ENCODE data around the gene PCDHGA10. TPM values are rescaled to one million over a fixed set of nuclear protein-coding genes. Genes with fewer than 3 reads are reported as not detected.
A peak's percentile ranks its signal among the peaks of the same experiment; 100 is the strongest.

The PCDHGA10 gene
- total RNA-seq, 1 experiment from 2014 or later = 3.8 TPM

GRCh38 chr5:141373673-141374317 lies 39.0 kb upstream of the PCDHGA10 start, which contains the start of gene PCDHGA6:
Gene PCDHGA6, plus strand, starts transcription at chr5:141373891. Its CDS starts 193 bp downstream, at chr5:141374084.
- H3K9ac ChIP-seq (ENCODE audit: low read length) = no peak within 1 kb of the TSS
- ChIA-PET CTCF (no interaction called here), POLR2A (no interaction called here), RAD21 (ENCODE audit: low non-redundant PET in 1 of 2, low total read pairs in 2 of 2, uncharacterized antibody in 2 of 2, unreplicated experiment in 2 of 2) (no interaction called here)
- H3K9me3 ChIP-seq (ENCODE audit: control insufficient read depth in 1 of 2, insufficient read depth in 1 of 2, low read depth in 1 of 2, low read length in 2 of 2) = peaks cover 0 to 12% of the 10 kb centered on the region in 2 experiments; a peak in 2 of 4 replicates
- no peaks in the 10 kb centered on the region for H3K9me2 ChIP-seq (ENCODE audit: insufficient read depth)
- no TSS peak for BruUV-seq (replicated peaks)
- DNase-seq (ENCODE audit: low read depth, low spot score) (no peak), ATAC-seq (no peak)
- no peak within 1 kb of the TSS for H3K4me3 ChIP-seq (replicated peaks in 1 of 2; ENCODE audit: low read depth in 1 of 2, low read length in 2 of 2)
- H3K4me2 ChIP-seq (ENCODE audit: low read length) = no peak within 1 kb of the TSS
- intact Hi-C loops (cut with micrococcal nuclease) = no loop called here
- TF ChIP-seq EZH2 (IDR thresholded peaks at IDR 0.05) (no peak), ELF1 (IDR thresholded peaks at IDR 0.05; ENCODE audit: borderline replicate concordance, low read depth) (no peak), CTCF (IDR thresholded peaks at IDR 0.05 in 2 of 3, conservative IDR thresholded peaks at IDR 0.05 in 1 of 3; ENCODE audit: borderline replicate concordance in 1 of 3, insufficient read depth in 1 of 3, low read depth in 2 of 3, low read length in 2 of 3) (peak; percentile 25 to 42 (median 36); a peak in 4 of 6 replicates), RAD21 (IDR thresholded peaks at IDR 0.05; ENCODE audit: low read depth) (peak; percentile 51), ZFX (IDR thresholded peaks at IDR 0.05) (no peak)
- H3K36me3 ChIP-seq (ENCODE audit: control insufficient read depth in 1 of 2, insufficient read depth in 2 of 2, low read length in 2 of 2) = no peaks in the 10 kb centered on the region
- H2AFZ ChIP-seq (ENCODE audit: low read depth, low read length, poor library complexity, severe bottlenecking) = no peak within 1 kb of the TSS
- no peaks in the 10 kb centered on the region for H3K4me1 ChIP-seq (ENCODE audit: control insufficient read depth in 1 of 2, insufficient read depth in 2 of 2, low read length in 2 of 2)
- no peaks in the 10 kb centered on the region for H3K27me3 ChIP-seq (ENCODE audit: insufficient read depth, low read length)
- no peak within 1 kb of the TSS for H3K27ac ChIP-seq (ENCODE audit: low read depth, low read length)
- H3K79me2 ChIP-seq (ENCODE audit: insufficient read depth, low read length) = no peaks in the 10 kb centered on the region
- H4K20me1 ChIP-seq (ENCODE audit: insufficient read depth) = no peaks in the 10 kb centered on the region

GRCh38 chr5:141374627-141375026 lies 38.2 kb upstream of the PCDHGA10 start:
- Histone ChIP-seq H3K4me1 (ENCODE audit: control insufficient read depth in 1 of 2, insufficient read depth in 2 of 2, low read length in 2 of 2) (no peaks in the 10 kb centered on the region), H3K79me2 (ENCODE audit: insufficient read depth, low read length) (no peaks in the 10 kb centered on the region), H3K9ac (ENCODE audit: low read length) (no peak overlapping the region), H2AFZ (ENCODE audit: low read depth, low read length, poor library complexity, severe bottlenecking) (no peak overlapping the region), H3K4me3 (replicated peaks in 1 of 2; ENCODE audit: low read depth in 1 of 2, low read length in 2 of 2) (no peak overlapping the region), H4K20me1 (ENCODE audit: insufficient read depth) (no peaks in the 10 kb centered on the region), H3K27ac (ENCODE audit: low read depth, low read length) (no peak overlapping the region), H3K9me2 (ENCODE audit: insufficient read depth) (no peaks in the 10 kb centered on the region), H3K27me3 (ENCODE audit: insufficient read depth, low read length) (no peaks in the 10 kb centered on the region), H3K9me3 (ENCODE audit: control insufficient read depth in 1 of 2, insufficient read depth in 1 of 2, low read depth in 1 of 2, low read length in 2 of 2) (peaks cover 0 to 12% of the 10 kb centered on the region in 2 experiments; a peak in 2 of 4 replicates), H3K36me3 (ENCODE audit: control insufficient read depth in 1 of 2, insufficient read depth in 2 of 2, low read length in 2 of 2) (no peaks in the 10 kb centered on the region), H3K4me2 (ENCODE audit: low read length) (no peak overlapping the region)
- ATAC-seq (no peak), DNase-seq (ENCODE audit: low read depth, low spot score) (no peak)
- ChIA-PET RAD21 (ENCODE audit: low non-redundant PET in 1 of 2, low total read pairs in 2 of 2, uncharacterized antibody in 2 of 2, unreplicated experiment in 2 of 2) (no interaction called here), POLR2A (no interaction called here), CTCF (no interaction called here)
- BruUV-seq (replicated peaks) = no TSS peak
- intact Hi-C loops (cut with micrococcal nuclease) = no loop called here
- TF ChIP-seq EZH2 (IDR thresholded peaks at IDR 0.05) = no peak
- no peak for TF ChIP-seq YY1 (IDR thresholded peaks at IDR 0.05; ENCODE audit: extremely low read depth, insufficient replicate concordance, low read depth, low read length)
- TF ChIP-seq ATF3 (IDR thresholded peaks at IDR 0.05) = no peak
- TF ChIP-seq ZNF274 (IDR thresholded peaks at IDR 0.05; ENCODE audit: low read depth, low read length) = no peak
- no peak for TF ChIP-seq SP1 (IDR thresholded peaks at IDR 0.05; ENCODE audit: low read depth)
- TF ChIP-seq ZFX (IDR thresholded peaks at IDR 0.05) = no peak
- TF ChIP-seq SIN3A (IDR thresholded peaks at IDR 0.05; ENCODE audit: low read depth) = no peak
- TF ChIP-seq, protein P1, sequence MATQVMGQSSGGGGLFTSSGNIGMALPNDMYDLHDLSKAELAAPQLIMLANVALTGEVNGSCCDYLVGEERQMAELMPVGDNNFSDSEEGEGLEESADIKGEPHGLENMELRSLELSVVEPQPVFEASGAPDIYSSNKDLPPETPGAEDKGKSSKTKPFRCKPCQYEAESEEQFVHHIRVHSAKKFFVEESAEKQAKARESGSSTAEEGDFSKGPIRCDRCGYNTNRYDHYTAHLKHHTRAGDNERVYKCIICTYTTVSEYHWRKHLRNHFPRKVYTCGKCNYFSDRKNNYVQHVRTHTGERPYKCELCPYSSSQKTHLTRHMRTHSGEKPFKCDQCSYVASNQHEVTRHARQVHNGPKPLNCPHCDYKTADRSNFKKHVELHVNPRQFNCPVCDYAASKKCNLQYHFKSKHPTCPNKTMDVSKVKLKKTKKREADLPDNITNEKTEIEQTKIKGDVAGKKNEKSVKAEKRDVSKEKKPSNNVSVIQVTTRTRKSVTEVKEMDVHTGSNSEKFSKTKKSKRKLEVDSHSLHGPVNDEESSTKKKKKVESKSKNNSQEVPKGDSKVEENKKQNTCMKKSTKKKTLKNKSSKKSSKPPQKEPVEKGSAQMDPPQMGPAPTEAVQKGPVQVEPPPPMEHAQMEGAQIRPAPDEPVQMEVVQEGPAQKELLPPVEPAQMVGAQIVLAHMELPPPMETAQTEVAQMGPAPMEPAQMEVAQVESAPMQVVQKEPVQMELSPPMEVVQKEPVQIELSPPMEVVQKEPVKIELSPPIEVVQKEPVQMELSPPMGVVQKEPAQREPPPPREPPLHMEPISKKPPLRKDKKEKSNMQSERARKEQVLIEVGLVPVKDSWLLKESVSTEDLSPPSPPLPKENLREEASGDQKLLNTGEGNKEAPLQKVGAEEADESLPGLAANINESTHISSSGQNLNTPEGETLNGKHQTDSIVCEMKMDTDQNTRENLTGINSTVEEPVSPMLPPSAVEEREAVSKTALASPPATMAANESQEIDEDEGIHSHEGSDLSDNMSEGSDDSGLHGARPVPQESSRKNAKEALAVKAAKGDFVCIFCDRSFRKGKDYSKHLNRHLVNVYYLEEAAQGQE (IDR thresholded peaks at IDR 0.05; ENCODE audit: low read depth) = no peak
- no peak for TF ChIP-seq POLR2AphosphoS5 (IDR thresholded peaks at IDR 0.05; ENCODE audit: low read depth, low read length)
- TF ChIP-seq ELF1 (IDR thresholded peaks at IDR 0.05; ENCODE audit: borderline replicate concordance, low read depth) = no peak
- TF ChIP-seq CBX3 (IDR thresholded peaks at IDR 0.05; ENCODE audit: low read depth) = no peak
- TF ChIP-seq POLR2A (IDR thresholded peaks at IDR 0.05; ENCODE audit: borderline replicate concordance, extremely low read depth, insufficient read depth, insufficient read length) = no peak
